Left ventricle myocardium inferior (tissue), 1 donor: Measurements from ENCODE around the gene PBX3. TPM values are rescaled to one million over a fixed set of nuclear protein-coding genes. Genes with fewer than 3 reads are reported as not detected.
"Not testable (repeated sequence)": the region's sequence is repeated elsewhere in the genome, so short reads cannot be mapped to it uniquely, and the experiment has no call there.

Experiments
- DNase-seq: peaks from one replicate; pipeline ENCODE4 v3.0.0-alpha.2; 2020
- H3K27ac ChIP-seq: fragments of 200-600 bp; replicated peaks from 2 replicates; pipeline ENCODE4 v1.8.0; 2021
- H3K27me3 ChIP-seq: fragments of 200-600 bp; 2 replicates; pipeline ENCODE4 v1.8.0; 2021; ENCODE audit warnings: low read depth
- H3K36me3 ChIP-seq: fragments of 200-600 bp; 2 replicates; pipeline ENCODE4 v1.8.0; 2021
- H3K4me1 ChIP-seq: fragments of 200-600 bp; 2 replicates; pipeline ENCODE4 v1.8.0; 2021
- H3K4me3 ChIP-seq: fragments of 200-600 bp; 2 replicates; pipeline ENCODE4 v1.8.0; 2021; ENCODE audit warnings: mild to moderate bottlenecking, moderate library complexity
- H3K9me3 ChIP-seq: fragments of 200-600 bp; replicated peaks from 2 replicates; pipeline ENCODE4 v1.8.0; 2021
- intact Hi-C: fragments of 100-400 bp; cut with micrococcal nuclease; formaldehyde crosslinking; loops from one replicate; pipeline ENCODE4 v1.11.0; 2022
- total RNA-seq: library from RNA; stranded (reverse); fragmentation: NEBNext Ultra II Directional; extraction: Animal tissue kit (Norgen Biotek cat#: 25700); gene quantifications from one replicate; pipeline ENCODE4 v1.2.1, GENCODE V29; 2021
- TF ChIP-seq, protein P1 (sequence below): fragments of 200-600 bp; IDR thresholded peaks from 2 replicates; pipeline ENCODE4 v1.8.0; 2021; ENCODE audit warnings: antibody characterized with exemption, mild to moderate bottlenecking, borderline replicate concordance
- donor health status: DM: no; HTN: yes; CAD: no; lungs with severe emphysema.

The PBX3 gene
- total RNA-seq, 1 donor from 2014 or later, result 44.2 TPM

DNA sequence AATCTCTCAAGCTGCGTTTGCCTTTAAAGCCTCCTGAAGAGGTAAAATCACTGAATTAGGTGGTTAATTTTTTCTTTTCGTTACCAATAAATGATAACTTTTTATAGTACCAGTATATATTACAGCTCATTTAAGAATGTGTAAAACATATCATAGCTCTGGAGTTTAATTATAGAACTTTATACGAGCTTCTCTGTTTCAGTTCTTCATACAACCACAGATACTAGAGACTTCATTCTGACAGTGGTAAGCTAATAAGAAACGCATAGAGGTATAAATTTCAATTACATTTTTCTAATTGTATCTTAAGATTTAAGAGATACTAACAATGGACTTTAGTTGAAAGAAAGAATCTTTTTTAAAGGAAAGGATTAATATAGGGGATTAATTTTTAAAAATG is 73.9 kb downstream of the PBX3 start:
- intact Hi-C loops, result no loop called here
- H3K36me3 ChIP-seq, result no peaks in the 10 kb centered on the region
- TF ChIP-seq, protein P1, sequence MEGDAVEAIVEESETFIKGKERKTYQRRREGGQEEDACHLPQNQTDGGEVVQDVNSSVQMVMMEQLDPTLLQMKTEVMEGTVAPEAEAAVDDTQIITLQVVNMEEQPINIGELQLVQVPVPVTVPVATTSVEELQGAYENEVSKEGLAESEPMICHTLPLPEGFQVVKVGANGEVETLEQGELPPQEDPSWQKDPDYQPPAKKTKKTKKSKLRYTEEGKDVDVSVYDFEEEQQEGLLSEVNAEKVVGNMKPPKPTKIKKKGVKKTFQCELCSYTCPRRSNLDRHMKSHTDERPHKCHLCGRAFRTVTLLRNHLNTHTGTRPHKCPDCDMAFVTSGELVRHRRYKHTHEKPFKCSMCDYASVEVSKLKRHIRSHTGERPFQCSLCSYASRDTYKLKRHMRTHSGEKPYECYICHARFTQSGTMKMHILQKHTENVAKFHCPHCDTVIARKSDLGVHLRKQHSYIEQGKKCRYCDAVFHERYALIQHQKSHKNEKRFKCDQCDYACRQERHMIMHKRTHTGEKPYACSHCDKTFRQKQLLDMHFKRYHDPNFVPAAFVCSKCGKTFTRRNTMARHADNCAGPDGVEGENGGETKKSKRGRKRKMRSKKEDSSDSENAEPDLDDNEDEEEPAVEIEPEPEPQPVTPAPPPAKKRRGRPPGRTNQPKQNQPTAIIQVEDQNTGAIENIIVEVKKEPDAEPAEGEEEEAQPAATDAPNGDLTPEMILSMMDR, result no peak
- no peak for DNase-seq
- peak overlapping the region; percentile 58 for H3K27ac ChIP-seq
- no peaks in the 10 kb centered on the region for H3K27me3 ChIP-seq
- H3K4me3 ChIP-seq, result peak overlapping the region; percentile 39
- H3K9me3 ChIP-seq, result no peaks in the 10 kb centered on the region
- peaks cover 32% of the 10 kb centered on the region for H3K4me1 ChIP-seq

DNA sequence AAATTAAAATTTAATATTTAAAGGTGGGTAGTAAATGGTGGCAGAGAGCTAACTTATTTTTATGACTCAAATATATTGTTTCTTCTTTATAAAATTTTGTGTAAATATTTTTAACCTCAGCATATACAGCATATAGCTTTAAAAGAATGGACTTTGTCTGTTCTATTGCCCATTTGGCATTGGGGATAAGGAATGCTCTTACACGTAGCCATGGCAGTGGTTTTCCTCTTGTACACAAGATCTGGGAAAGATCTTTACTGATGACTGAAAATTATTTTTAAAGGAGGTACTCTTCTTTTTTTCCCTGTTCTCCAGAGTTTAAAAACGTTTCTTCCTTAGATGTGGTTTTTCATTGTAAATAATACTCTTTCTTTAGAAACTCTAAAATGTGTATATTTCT is 75.0 kb downstream of the PBX3 start:
- Histone ChIP-seq H3K4me3 (peak overlapping the region; percentile 39), H3K4me1 (peaks cover 32% of the 10 kb centered on the region), H3K36me3 (no peaks in the 10 kb centered on the region), H3K27ac (peak overlapping the region; percentile 58), H3K9me3 (no peaks in the 10 kb centered on the region), H3K27me3 (no peaks in the 10 kb centered on the region)
- TF ChIP-seq, protein P1, result no peak
- no peak for DNase-seq
- intact Hi-C loops, result no loop called here

DNA sequence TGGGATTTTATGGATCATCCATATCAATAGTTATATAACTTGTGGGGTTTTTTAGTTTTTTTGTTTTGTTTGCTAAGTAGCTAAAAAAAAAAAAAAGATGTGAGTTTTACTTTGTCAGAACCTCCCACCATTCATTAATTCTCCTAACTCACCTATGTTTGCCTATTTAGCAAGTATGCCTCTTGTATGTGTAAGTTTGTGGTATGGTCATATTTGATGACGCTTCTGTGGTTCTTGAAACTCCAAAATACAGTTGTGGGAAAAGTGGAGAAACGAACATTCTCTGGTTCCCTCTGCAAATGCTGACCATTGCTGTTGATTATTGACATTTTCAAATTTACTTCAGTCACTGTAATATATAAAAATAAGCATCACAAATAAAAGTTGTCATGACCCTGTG is 75.7 kb downstream of the PBX3 start:
- H3K4me1 ChIP-seq, result peaks cover 32% of the 10 kb centered on the region
- no peak overlapping the region for H3K27ac ChIP-seq

DNA sequence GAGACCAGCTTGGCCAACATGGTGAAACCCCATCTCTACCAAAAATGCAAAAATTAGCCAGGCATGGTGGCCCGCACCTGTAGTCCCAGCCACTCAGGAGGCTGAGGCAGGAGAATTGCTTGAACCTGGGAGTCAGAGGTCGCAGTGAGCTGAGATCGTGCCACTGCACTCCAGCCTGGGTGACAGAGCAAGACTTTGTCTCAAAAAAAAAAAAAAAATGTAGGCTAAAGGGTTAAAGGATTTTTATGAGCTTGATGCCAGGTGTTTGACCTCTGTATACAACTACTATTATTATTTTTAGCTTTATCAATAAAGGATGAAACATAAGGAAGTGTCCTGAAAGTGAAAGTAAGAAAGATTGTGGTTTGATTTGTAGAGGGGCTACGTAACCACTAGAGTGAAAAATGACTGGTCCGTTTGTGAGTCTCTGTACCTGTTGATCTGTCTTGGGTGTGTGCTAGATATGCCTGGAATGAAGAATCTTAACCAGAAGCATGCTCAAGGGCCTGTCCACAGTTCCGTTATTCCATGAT is 76.8 kb downstream of the PBX3 start:
- Histone ChIP-seq H3K4me1 (peaks cover 32% of the 10 kb centered on the region), H3K4me3 (peak overlapping the region; percentile 28)
- intact Hi-C loops, H3K36me3 ChIP-seq, DNase-seq, H3K9me3 ChIP-seq, H3K27ac ChIP-seq, H3K27me3 ChIP-seq: not testable (repeated sequence)

More for the DNA sequence above, 75.7 kb downstream of the PBX3 start:
- Histone ChIP-seq H3K27me3 (no peaks in the 10 kb centered on the region), H3K4me3 (no peak overlapping the region), H3K9me3 (no peaks in the 10 kb centered on the region), H3K36me3 (no peaks in the 10 kb centered on the region)
- intact Hi-C loops, result no loop called here
- no peak for DNase-seq
- TF ChIP-seq, protein P1, result no peak

DNA sequence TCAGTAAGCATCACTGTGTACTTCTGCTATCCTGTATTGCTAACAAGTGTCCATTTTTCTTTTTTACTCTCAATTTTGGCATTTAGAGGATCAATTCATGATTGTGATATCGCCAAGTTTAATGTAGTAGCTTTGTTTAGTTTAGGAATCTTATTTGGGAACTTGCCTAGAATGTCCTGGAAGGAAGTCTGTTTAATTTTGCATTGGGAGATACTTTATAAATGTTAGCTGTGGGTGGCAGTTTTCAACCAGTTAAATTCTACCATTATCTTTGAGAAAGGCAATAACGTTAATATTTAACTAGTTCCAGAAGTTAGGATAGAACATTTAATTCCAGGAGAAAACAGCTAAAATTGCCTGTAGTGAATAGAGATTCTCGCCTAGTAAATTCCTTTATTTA is 78.6 kb downstream of the PBX3 start:
- intact Hi-C loops, result no loop called here
- H3K27me3 ChIP-seq, result no peaks in the 10 kb centered on the region
- peaks cover 34% of the 10 kb centered on the region for H3K4me1 ChIP-seq
- no peaks in the 10 kb centered on the region for H3K36me3 ChIP-seq
- TF ChIP-seq, protein P1, result no peak
- no peak overlapping the region for H3K4me3 ChIP-seq
- H3K9me3 ChIP-seq, result no peaks in the 10 kb centered on the region
- no peak overlapping the region for H3K27ac ChIP-seq
- no peak for DNase-seq

DNA sequence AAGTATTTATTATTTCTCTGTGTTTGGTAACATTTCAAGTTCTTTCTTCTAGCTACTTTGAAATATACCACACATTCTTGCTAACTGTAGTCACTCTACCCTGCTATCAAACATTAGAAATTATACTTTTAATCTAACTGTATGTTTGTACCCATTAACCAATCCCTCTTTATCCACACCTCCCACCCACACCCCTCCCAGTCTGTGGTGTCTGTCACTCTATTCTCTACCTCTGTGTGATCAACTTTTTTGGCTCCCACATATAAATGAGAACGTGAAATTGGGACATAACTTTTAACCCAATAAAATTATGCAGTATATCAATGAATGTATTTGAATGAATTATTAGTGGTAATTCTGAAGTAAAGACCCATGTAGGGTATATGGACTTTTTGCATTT is 79.7 kb downstream of the PBX3 start:
- H3K4me3 ChIP-seq, result no peak overlapping the region
- H3K36me3 ChIP-seq, result no peaks in the 10 kb centered on the region
- H3K27ac ChIP-seq, result no peak overlapping the region
- H3K4me1 ChIP-seq, result peaks cover 34% of the 10 kb centered on the region
- DNase-seq, result no peak
- no peaks in the 10 kb centered on the region for H3K27me3 ChIP-seq
- H3K9me3 ChIP-seq, result no peaks in the 10 kb centered on the region
- TF ChIP-seq, protein P1, result no peak
- intact Hi-C loops, result no loop called here
